ENCODE measurements around the gene TTN.
"Not testable (repeated sequence)": the region's sequence is repeated elsewhere in the genome, so short reads cannot be mapped to it uniquely, and the experiment has no call there.

DNA sequence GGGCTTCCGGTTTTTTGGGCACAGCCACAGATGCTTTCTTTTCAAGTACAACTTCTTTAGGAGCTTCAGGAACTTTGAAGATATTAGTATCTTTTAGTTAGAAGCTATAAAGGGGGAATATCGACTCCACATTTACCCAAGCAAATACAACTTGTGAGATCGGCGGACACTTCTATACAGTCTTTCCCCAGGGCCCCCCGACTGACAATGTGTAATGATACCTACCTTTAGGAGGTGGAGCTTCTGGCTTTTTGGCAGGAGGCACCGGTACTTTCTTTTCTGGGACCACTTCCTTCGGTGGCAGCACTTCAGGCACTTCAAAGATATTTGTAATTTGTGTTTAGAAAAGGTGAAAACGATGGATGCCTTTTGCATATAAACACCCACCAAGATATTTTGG lies 148.7 kb downstream of the TTN start:
- TF ChIP-seq EZH2 (IDR thresholded peaks at IDR 0.05; ENCODE audit: low read depth, low read length, severe bottlenecking); EGR1 (IDR thresholded peaks at IDR 0.05; ENCODE audit: borderline replicate concordance, low read depth, low read length); RNF2 (IDR thresholded peaks at IDR 0.05; ENCODE audit: borderline replicate concordance, low read depth, low read length, missing control alignments, poor library complexity, severe bottlenecking); EP300 (IDR thresholded peaks at IDR 0.05; ENCODE audit: borderline replicate concordance in 1 of 2, low read depth in 2 of 2, low read length in 2 of 2); POLR2A (IDR thresholded peaks at IDR 0.05; ENCODE audit: control extremely low read depth in 1 of 2, low read depth in 2 of 2, low read length in 2 of 2); POLR2AphosphoS5 (IDR thresholded peaks at IDR 0.05; ENCODE audit: low read depth, low read length); YY1 (IDR thresholded peaks at IDR 0.05; ENCODE audit: low read depth, low read length); POU5F1 (IDR thresholded peaks at IDR 0.05; ENCODE audit: low read depth, low read length); JUND (IDR thresholded peaks at IDR 0.05; ENCODE audit: low read length): not testable (repeated sequence)
- TF ChIP-seq, protein P1, sequence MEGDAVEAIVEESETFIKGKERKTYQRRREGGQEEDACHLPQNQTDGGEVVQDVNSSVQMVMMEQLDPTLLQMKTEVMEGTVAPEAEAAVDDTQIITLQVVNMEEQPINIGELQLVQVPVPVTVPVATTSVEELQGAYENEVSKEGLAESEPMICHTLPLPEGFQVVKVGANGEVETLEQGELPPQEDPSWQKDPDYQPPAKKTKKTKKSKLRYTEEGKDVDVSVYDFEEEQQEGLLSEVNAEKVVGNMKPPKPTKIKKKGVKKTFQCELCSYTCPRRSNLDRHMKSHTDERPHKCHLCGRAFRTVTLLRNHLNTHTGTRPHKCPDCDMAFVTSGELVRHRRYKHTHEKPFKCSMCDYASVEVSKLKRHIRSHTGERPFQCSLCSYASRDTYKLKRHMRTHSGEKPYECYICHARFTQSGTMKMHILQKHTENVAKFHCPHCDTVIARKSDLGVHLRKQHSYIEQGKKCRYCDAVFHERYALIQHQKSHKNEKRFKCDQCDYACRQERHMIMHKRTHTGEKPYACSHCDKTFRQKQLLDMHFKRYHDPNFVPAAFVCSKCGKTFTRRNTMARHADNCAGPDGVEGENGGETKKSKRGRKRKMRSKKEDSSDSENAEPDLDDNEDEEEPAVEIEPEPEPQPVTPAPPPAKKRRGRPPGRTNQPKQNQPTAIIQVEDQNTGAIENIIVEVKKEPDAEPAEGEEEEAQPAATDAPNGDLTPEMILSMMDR (IDR thresholded peaks at IDR 0.05; ENCODE audit: control extremely low read depth in 1 of 3, insufficient read depth in 1 of 3, low read depth in 1 of 3, low read length in 3 of 3): not testable (repeated sequence)

Data from H1 (cell line).